Measurements from ENCODE around the gene TANC2. TPM values are rescaled to one million over a fixed set of nuclear protein-coding genes. Genes with fewer than 3 reads are reported as not detected.
A peak's percentile ranks its signal among the peaks of the same experiment; 100 is the strongest.

TANC2 gene
- total RNA-seq, 1 donor from 2014 or later, result 35.0 TPM

GRCh38 chr17:62986549-62986948 is 20.5 kb downstream of the TANC2 start:
- TF ChIP-seq CTCF (IDR thresholded peaks at IDR 0.05; ENCODE audit: insufficient read depth, low read length, poor library complexity, severe bottlenecking), result no peak
- H3K4me3 ChIP-seq (ENCODE audit: low read depth, low read length), result no peak overlapping the region

GRCh38 chr17:62987136-62987535 is 21.1 kb downstream of the TANC2 start:
- TF ChIP-seq CTCF (IDR thresholded peaks at IDR 0.05; ENCODE audit: insufficient read depth, low read length, poor library complexity, severe bottlenecking), result peak; percentile 36
- Histone ChIP-seq H3K27me3 (ENCODE audit: control insufficient read depth, insufficient read depth, low read length) (no peaks in the 10 kb centered on the region), H3K36me3 (ENCODE audit: control insufficient read depth, insufficient read depth, low read length) (no peaks in the 10 kb centered on the region), H3K4me3 (ENCODE audit: low read depth, low read length) (no peak overlapping the region)
- no peak for DNase-seq (ENCODE audit: low read depth)

More at GRCh38 chr17:62986549-62986948, 20.5 kb downstream of the TANC2 start:
- DNase-seq (ENCODE audit: low read depth), result no peak
- no peaks in the 10 kb centered on the region for H3K27me3 ChIP-seq (ENCODE audit: control insufficient read depth, insufficient read depth, low read length)
- no peaks in the 10 kb centered on the region for H3K36me3 ChIP-seq (ENCODE audit: control insufficient read depth, insufficient read depth, low read length)

GRCh38 chr17:62989501-62989900 is 23.5 kb downstream of the TANC2 start:
- H3K4me3 ChIP-seq (ENCODE audit: low read depth, low read length), result no peak overlapping the region
- no peaks in the 10 kb centered on the region for H3K27me3 ChIP-seq (ENCODE audit: control insufficient read depth, insufficient read depth, low read length)
- no peak for TF ChIP-seq CTCF (IDR thresholded peaks at IDR 0.05; ENCODE audit: insufficient read depth, low read length, poor library complexity, severe bottlenecking)
- DNase-seq (ENCODE audit: low read depth), result no peak
- H3K36me3 ChIP-seq (ENCODE audit: control insufficient read depth, insufficient read depth, low read length), result no peaks in the 10 kb centered on the region

- H3K36me3 ChIP-seq (ENCODE audit: control insufficient read depth, insufficient read depth, low read length), result no peaks in the 10 kb centered on the region
- no peak overlapping the region for H3K4me3 ChIP-seq (ENCODE audit: low read depth, low read length)
- no peak for DNase-seq (ENCODE audit: low read depth)
- no peak for TF ChIP-seq CTCF (IDR thresholded peaks at IDR 0.05; ENCODE audit: insufficient read depth, low read length, poor library complexity, severe bottlenecking)
- H3K27me3 ChIP-seq (ENCODE audit: control insufficient read depth, insufficient read depth, low read length), result no peaks in the 10 kb centered on the region
Observed at GRCh38 chr17:62994931-62995330, 28.9 kb downstream of the TANC2 start.

GRCh38 chr17:62995377-62995885 is 29.4 kb downstream of the TANC2 start:
- no peaks in the 10 kb centered on the region for H3K36me3 ChIP-seq (ENCODE audit: control insufficient read depth, insufficient read depth, low read length)
- peak; percentile 53 for TF ChIP-seq CTCF (IDR thresholded peaks at IDR 0.05; ENCODE audit: insufficient read depth, low read length, poor library complexity, severe bottlenecking)
- DNase-seq (ENCODE audit: low read depth), result no peak
- H3K27me3 ChIP-seq (ENCODE audit: control insufficient read depth, insufficient read depth, low read length), result no peaks in the 10 kb centered on the region
- no peak overlapping the region for H3K4me3 ChIP-seq (ENCODE audit: low read depth, low read length)

- no peak for DNase-seq (ENCODE audit: low read depth)
- no peak overlapping the region for H3K4me3 ChIP-seq (ENCODE audit: low read depth, low read length)
- H3K36me3 ChIP-seq (ENCODE audit: control insufficient read depth, insufficient read depth, low read length), result no peaks in the 10 kb centered on the region
- no peaks in the 10 kb centered on the region for H3K27me3 ChIP-seq (ENCODE audit: control insufficient read depth, insufficient read depth, low read length)
- no peak for TF ChIP-seq CTCF (IDR thresholded peaks at IDR 0.05; ENCODE audit: insufficient read depth, low read length, poor library complexity, severe bottlenecking)
Observed at GRCh38 chr17:62996221-62996620, 30.2 kb downstream of the TANC2 start.
